Upper lobe of right lung (tissue), 1 donor: ENCODE results near the gene ST7L. TPM values are rescaled to one million over a fixed set of nuclear protein-coding genes. Genes with fewer than 3 reads are reported as not detected.

Source experiments
- ATAC-seq: fragments of 200-7000 bp; cut with Tn5 transposase; one replicate; pipeline ENCODE4 v1.9.1; 2020; ENCODE audit warnings: mild to moderate bottlenecking, moderate library complexity
- DNase-seq: peaks from one replicate; pipeline ENCODE4 v3.0.0-alpha.2; 2020
- H3K27ac ChIP-seq: fragments of 200-600 bp; one replicate; pipeline ENCODE4 v1.8.0; 2022
- H3K27me3 ChIP-seq: fragments of 200-600 bp; one replicate; pipeline ENCODE4 v1.8.0; 2022; ENCODE audit warnings: mild to moderate bottlenecking
- H3K36me3 ChIP-seq: fragments of 200-600 bp; one replicate; pipeline ENCODE4 v1.8.0; 2022
- H3K4me1 ChIP-seq: fragments of 200-600 bp; one replicate; pipeline ENCODE4 v1.8.0; 2022
- H3K4me3 ChIP-seq: fragments of 200-600 bp; one replicate; pipeline ENCODE4 v1.8.0; 2022; ENCODE audit warnings: mild to moderate bottlenecking
- H3K9me3 ChIP-seq: fragments of 200-600 bp; one replicate; pipeline ENCODE4 v1.8.0; 2022
- intact Hi-C: fragments of 100-400 bp; cut with DNase I; formaldehyde crosslinking; loops from one replicate; pipeline ENCODE4 v1.11.0; 2022
- total RNA-seq: library from RNA; stranded (reverse); fragmentation: NEBNext Ultra II Directional; extraction: Animal tissue kit (Norgen Biotek cat#: 25700); gene quantifications from one replicate; pipeline ENCODE4 v1.2.1, GENCODE V29; 2021
- TF ChIP-seq, protein P1 (sequence below): fragments of 200-600 bp; IDR thresholded peaks from one replicate; pipeline ENCODE4 v1.8.0; 2022; ENCODE audit warnings: antibody characterized with exemption
- donor health status: DM: no; HTN: yes; CAD: no; lungs with severe emphysema.

ST7L gene
- total RNA-seq, 1 donor from 2014 or later: 27.2 TPM

DNA sequence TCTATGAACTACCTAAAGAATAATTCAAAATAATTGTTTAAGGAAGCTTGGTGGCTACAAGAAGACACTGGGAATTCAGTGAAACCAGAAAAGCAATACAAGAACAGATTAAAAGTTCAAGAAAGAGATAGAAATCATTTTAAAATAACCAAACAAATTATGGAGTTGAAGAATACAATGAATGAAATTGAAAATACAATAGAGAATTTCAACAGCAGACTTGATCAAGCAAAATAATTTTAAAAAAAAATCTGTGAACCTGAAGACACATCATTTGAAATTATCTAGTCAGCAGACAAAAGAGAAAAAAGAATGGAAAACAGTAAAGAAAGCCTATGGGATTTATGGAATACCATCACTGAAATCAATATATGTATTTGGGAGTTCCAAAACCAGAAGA is 141.4 kb downstream of the ST7L start:
- Histone ChIP-seq H3K4me1 (no peaks in the 10 kb centered on the region), H3K27ac (no peak overlapping the region), H3K9me3 (no peaks in the 10 kb centered on the region), H3K27me3 (no peaks in the 10 kb centered on the region), H3K4me3 (no peak overlapping the region), H3K36me3 (no peaks in the 10 kb centered on the region)
- intact Hi-C loops: no loop called here
- no peak for ATAC-seq
- no peak for DNase-seq
- TF ChIP-seq, protein P1, sequence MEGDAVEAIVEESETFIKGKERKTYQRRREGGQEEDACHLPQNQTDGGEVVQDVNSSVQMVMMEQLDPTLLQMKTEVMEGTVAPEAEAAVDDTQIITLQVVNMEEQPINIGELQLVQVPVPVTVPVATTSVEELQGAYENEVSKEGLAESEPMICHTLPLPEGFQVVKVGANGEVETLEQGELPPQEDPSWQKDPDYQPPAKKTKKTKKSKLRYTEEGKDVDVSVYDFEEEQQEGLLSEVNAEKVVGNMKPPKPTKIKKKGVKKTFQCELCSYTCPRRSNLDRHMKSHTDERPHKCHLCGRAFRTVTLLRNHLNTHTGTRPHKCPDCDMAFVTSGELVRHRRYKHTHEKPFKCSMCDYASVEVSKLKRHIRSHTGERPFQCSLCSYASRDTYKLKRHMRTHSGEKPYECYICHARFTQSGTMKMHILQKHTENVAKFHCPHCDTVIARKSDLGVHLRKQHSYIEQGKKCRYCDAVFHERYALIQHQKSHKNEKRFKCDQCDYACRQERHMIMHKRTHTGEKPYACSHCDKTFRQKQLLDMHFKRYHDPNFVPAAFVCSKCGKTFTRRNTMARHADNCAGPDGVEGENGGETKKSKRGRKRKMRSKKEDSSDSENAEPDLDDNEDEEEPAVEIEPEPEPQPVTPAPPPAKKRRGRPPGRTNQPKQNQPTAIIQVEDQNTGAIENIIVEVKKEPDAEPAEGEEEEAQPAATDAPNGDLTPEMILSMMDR: no peak

Other genes starting within 250 kb of the ST7L start
- 59.4 TPM for gene CTTNBP2NL, start 222.9 kb downstream of the ST7L start, total RNA-seq
- gene WNT2B, start 110.2 kb downstream of the ST7L start, total RNA-seq: 8.5 TPM
- 123 TPM for gene CAPZA1, start 691 bp upstream of the ST7L start, total RNA-seq
- gene MOV10, start 55.5 kb upstream of the ST7L start, total RNA-seq: 62.8 TPM
- gene RHOC, start 88.0 kb upstream of the ST7L start, total RNA-seq: 150 TPM
- 0.32 TPM for gene PPM1J, start 96.2 kb upstream of the ST7L start, total RNA-seq